ENCODE results near the gene SENP5. TPM values are rescaled to one million over a fixed set of nuclear protein-coding genes. Genes with fewer than 3 reads are reported as not detected.

SENP5 gene
- total and polyA plus RNA-seq, 9 of the 15 experiments (the other 6 are each of a cell fraction or from before 2014, with no cell fraction given) = 18.3 to 59.7 (median 35.8) TPM

- TF ChIP-seq TFAM (CRISPR knock-in tag; conservative IDR thresholded peaks at IDR 0.05) (no peak), SRF (CRISPR knock-in tag; IDR thresholded peaks at IDR 0.05) (no peak), NFYB (IDR thresholded peaks at IDR 0.05; ENCODE audit: extremely low read depth, insufficient read length) (no peak), ZNF134 (CRISPR knock-in tag; conservative IDR thresholded peaks at IDR 0.05) (peak; percentile 27; the same call in 1 of the 2 replicates), FOXO4 (CRISPR knock-in tag; IDR thresholded peaks at IDR 0.05) (0 out of 2 replicates have a peak, but pooled peaks have one; percentile 18), ZKSCAN8 (CRISPR knock-in tag; IDR thresholded peaks at IDR 0.05) (peak; percentile 71; the same call in 1 of the 2 replicates), SLC30A9 (CRISPR knock-in tag; IDR thresholded peaks at IDR 0.05) (no peak), BMI1 (IDR thresholded peaks at IDR 0.05; ENCODE audit: low read length) (no peak), HDAC3 (IDR thresholded peaks at IDR 0.05; ENCODE audit: borderline replicate concordance, partially characterized antibody) (no peak), ZNF274 (IDR thresholded peaks at IDR 0.05; ENCODE audit: borderline replicate concordance, low read depth, low read length) (no peak), RBM25 (IDR thresholded peaks at IDR 0.05; ENCODE audit: low read depth, low read length, severe bottlenecking) (peak; percentile 1), FOXA1 (IDR thresholded peaks at IDR 0.05; ENCODE audit: borderline replicate concordance) (no peak), STAT5B (CRISPR knock-in tag; IDR thresholded peaks at IDR 0.05) (no peak), UBTF (IDR thresholded peaks at IDR 0.05; ENCODE audit: borderline replicate concordance in 1 of 2, low read depth in 2 of 2, low read length in 2 of 2) (no peak), MBD1 (CRISPR knock-in tag; IDR thresholded peaks at IDR 0.05) (no peak)
- TF ChIP-seq, protein P1, sequence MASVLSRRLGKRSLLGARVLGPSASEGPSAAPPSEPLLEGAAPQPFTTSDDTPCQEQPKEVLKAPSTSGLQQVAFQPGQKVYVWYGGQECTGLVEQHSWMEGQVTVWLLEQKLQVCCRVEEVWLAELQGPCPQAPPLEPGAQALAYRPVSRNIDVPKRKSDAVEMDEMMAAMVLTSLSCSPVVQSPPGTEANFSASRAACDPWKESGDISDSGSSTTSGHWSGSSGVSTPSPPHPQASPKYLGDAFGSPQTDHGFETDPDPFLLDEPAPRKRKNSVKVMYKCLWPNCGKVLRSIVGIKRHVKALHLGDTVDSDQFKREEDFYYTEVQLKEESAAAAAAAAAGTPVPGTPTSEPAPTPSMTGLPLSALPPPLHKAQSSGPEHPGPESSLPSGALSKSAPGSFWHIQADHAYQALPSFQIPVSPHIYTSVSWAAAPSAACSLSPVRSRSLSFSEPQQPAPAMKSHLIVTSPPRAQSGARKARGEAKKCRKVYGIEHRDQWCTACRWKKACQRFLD (CRISPR knock-in tag; IDR thresholded peaks at IDR 0.05) = peak; percentile 93
- TF ChIP-seq, protein P2, sequence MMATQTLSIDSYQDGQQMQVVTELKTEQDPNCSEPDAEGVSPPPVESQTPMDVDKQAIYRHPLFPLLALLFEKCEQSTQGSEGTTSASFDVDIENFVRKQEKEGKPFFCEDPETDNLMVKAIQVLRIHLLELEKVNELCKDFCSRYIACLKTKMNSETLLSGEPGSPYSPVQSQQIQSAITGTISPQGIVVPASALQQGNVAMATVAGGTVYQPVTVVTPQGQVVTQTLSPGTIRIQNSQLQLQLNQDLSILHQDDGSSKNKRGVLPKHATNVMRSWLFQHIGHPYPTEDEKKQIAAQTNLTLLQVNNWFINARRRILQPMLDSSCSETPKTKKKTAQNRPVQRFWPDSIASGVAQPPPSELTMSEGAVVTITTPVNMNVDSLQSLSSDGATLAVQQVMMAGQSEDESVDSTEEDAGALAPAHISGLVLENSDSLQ (IDR thresholded peaks at IDR 0.05) = no peak
Measured at GRCh38 chr3:196969134-196969659, 101.5 kb downstream of the SENP5 start (continued).

Data from K562 (cell line).